ENCODE data around the gene CLPSL1.

The CLPSL1 gene

GRCh38 chr6:35759426-35759825 is 21.4 kb upstream of the CLPSL1 start:
- no peak for DNase-seq

- DNase-seq, result no peak
Measured at GRCh38 chr6:35765739-35766138, 15.1 kb upstream of the CLPSL1 start.

- DNase-seq, result no peak
Measured at GRCh38 chr6:35769211-35769610, 11.6 kb upstream of the CLPSL1 start.

GRCh38 chr6:35771343-35771627 is 9.5 kb upstream of the CLPSL1 start:
- DNase-seq, result no peak

- DNase-seq, result no peak
Measured at GRCh38 chr6:35774116-35774794, 6.6 kb upstream of the CLPSL1 start.

GRCh38 chr6:35775031-35775430 is 5.8 kb upstream of the CLPSL1 start:
- no peak for DNase-seq

- DNase-seq, result peak; percentile 61
Measured at GRCh38 chr6:35776364-35777215, 4.2 kb upstream of the CLPSL1 start, which contains the start of gene CLPSL2. Gene CLPSL2, plus strand, starts transcription at chr6:35776598. Its CDS starts 21 bp downstream, at chr6:35776619.

GRCh38 chr6:35777356-35778102 is 3.3 kb upstream of the CLPSL1 start:
- DNase-seq, result no peak

- DNase-seq, result no peak
Measured at GRCh38 chr6:35778437-35778836, 2.4 kb upstream of the CLPSL1 start.

GRCh38 chr6:35781290-35781689 is 471 bp downstream of the CLPSL1 start:
- DNase-seq, result no peak

- DNase-seq, result no peak
Measured at GRCh38 chr6:35782424-35782823, 1.6 kb downstream of the CLPSL1 start.

GRCh38 chr6:35784200-35784599 is 3.4 kb downstream of the CLPSL1 start:
- no peak for DNase-seq

GRCh38 chr6:35786272-35786671 is 5.5 kb downstream of the CLPSL1 start:
- no peak for DNase-seq

- peak; percentile 49 for DNase-seq
Measured at GRCh38 chr6:35786810-35787209, 6.0 kb downstream of the CLPSL1 start.

- peak; percentile 29 for DNase-seq
Measured at GRCh38 chr6:35787266-35788218, 6.7 kb downstream of the CLPSL1 start.

GRCh38 chr6:35788423-35788982 is 7.7 kb downstream of the CLPSL1 start:
- no peak for DNase-seq

GRCh38 chr6:35790683-35791082 is 9.9 kb downstream of the CLPSL1 start:
- DNase-seq, result no peak

GRCh38 chr6:35794536-35795452 is 14.0 kb downstream of the CLPSL1 start:
- no peak for DNase-seq

GRCh38 chr6:35795453-35796071 is 14.7 kb downstream of the CLPSL1 start:
- no peak for DNase-seq

- DNase-seq, result no peak
Measured at GRCh38 chr6:35796236-35796635, 15.4 kb downstream of the CLPSL1 start.

All from DMS53 (cell line).